ENCODE results near the gene LRP3. TPM values are rescaled to one million over a fixed set of nuclear protein-coding genes. Genes with fewer than 3 reads are reported as not detected.

Gene LRP3
- total RNA-seq, 1 experiment from 2014 or later = 29.0 TPM

- no peak overlapping the region for H3K4me2 ChIP-seq (ENCODE audit: low read length)
- H3K4me3 ChIP-seq (replicated peaks in 1 of 2; ENCODE audit: low read depth in 1 of 2, low read length in 2 of 2) = no peak overlapping the region
- no peak overlapping the region for H2AFZ ChIP-seq (ENCODE audit: low read depth, low read length, poor library complexity, severe bottlenecking)
- no peaks in the 10 kb centered on the region for H4K20me1 ChIP-seq (ENCODE audit: insufficient read depth)
- POLR2A ChIA-PET = no interaction called here
- no peaks in the 10 kb centered on the region for H3K9me2 ChIP-seq (ENCODE audit: insufficient read depth)
- H3K79me2 ChIP-seq (ENCODE audit: insufficient read depth, low read length) = no peaks in the 10 kb centered on the region
- ATAC-seq (peak; percentile 64), DNase-seq (ENCODE audit: low read depth, low spot score) (no peak)
- no TSS peak for BruUV-seq (replicated peaks)
- H3K36me3 ChIP-seq (ENCODE audit: control insufficient read depth in 1 of 2, insufficient read depth in 2 of 2, low read length in 2 of 2) = no peaks in the 10 kb centered on the region
- H3K9me3 ChIP-seq (ENCODE audit: control insufficient read depth in 1 of 2, insufficient read depth in 1 of 2, low read depth in 1 of 2, low read length in 2 of 2) = no peaks in the 10 kb centered on the region
- CTCF ChIA-PET = no interaction called here
- no peak overlapping the region for H3K27ac ChIP-seq (ENCODE audit: low read depth, low read length)
- RAD21 ChIA-PET (ENCODE audit: low non-redundant PET in 1 of 2, low total read pairs in 2 of 2, uncharacterized antibody in 2 of 2, unreplicated experiment in 2 of 2) = no interaction called here
- TF ChIP-seq CBX3 (IDR thresholded peaks at IDR 0.05; ENCODE audit: low read depth) (no peak), CTCF (IDR thresholded peaks at IDR 0.05 in 2 of 3, conservative IDR thresholded peaks at IDR 0.05 in 1 of 3; ENCODE audit: borderline replicate concordance in 1 of 3, insufficient read depth in 1 of 3, low read depth in 2 of 3, low read length in 2 of 3) (peak in 2 of 3 experiments; percentile 31 to 47; a peak in 3 of 6 replicates)
- H3K9ac ChIP-seq (ENCODE audit: low read length) = no peak overlapping the region
- intact Hi-C loops (cut with micrococcal nuclease) = no loop called here
- H3K27me3 ChIP-seq (ENCODE audit: insufficient read depth, low read length) = no peaks in the 10 kb centered on the region
- H3K4me1 ChIP-seq (ENCODE audit: control insufficient read depth in 1 of 2, insufficient read depth in 2 of 2, low read length in 2 of 2) = no peaks in the 10 kb centered on the region
These were observed 25.2 kb downstream of the LRP3 start for GRCh38 chr19:33219261-33219815.

GRCh38 chr19:33220115-33220514, 26.0 kb downstream of the LRP3 start:
- no peak for DNase-seq (ENCODE audit: low read depth, low spot score)
- RAD21 ChIA-PET (ENCODE audit: low non-redundant PET in 1 of 2, low total read pairs in 2 of 2, uncharacterized antibody in 2 of 2, unreplicated experiment in 2 of 2) = no interaction called here
- no peak overlapping the region for H2AFZ ChIP-seq (ENCODE audit: low read depth, low read length, poor library complexity, severe bottlenecking)
- H3K36me3 ChIP-seq (ENCODE audit: control insufficient read depth in 1 of 2, insufficient read depth in 2 of 2, low read length in 2 of 2) = no peaks in the 10 kb centered on the region
- H3K27ac ChIP-seq (ENCODE audit: low read depth, low read length) = no peak overlapping the region
- no peak overlapping the region for H3K4me3 ChIP-seq (replicated peaks in 1 of 2; ENCODE audit: low read depth in 1 of 2, low read length in 2 of 2)
- no TSS peak for BruUV-seq (replicated peaks)
- POLR2A ChIA-PET = no interaction called here
- no peak overlapping the region for H3K4me2 ChIP-seq (ENCODE audit: low read length)
- H3K79me2 ChIP-seq (ENCODE audit: insufficient read depth, low read length) = no peaks in the 10 kb centered on the region
- TF ChIP-seq POLR2A (IDR thresholded peaks at IDR 0.05; ENCODE audit: borderline replicate concordance, extremely low read depth, insufficient read depth, insufficient read length) (no peak), YY1 (IDR thresholded peaks at IDR 0.05; ENCODE audit: extremely low read depth, insufficient replicate concordance, low read depth, low read length) (no peak), EZH2phosphoT487 (IDR thresholded peaks at IDR 0.05; ENCODE audit: borderline replicate concordance) (no peak), REST (IDR thresholded peaks at IDR 0.05; ENCODE audit: low read depth) (no peak)
- H3K9ac ChIP-seq (ENCODE audit: low read length) = no peak overlapping the region
- no peaks in the 10 kb centered on the region for H4K20me1 ChIP-seq (ENCODE audit: insufficient read depth)
- no peaks in the 10 kb centered on the region for H3K9me2 ChIP-seq (ENCODE audit: insufficient read depth)
- H3K4me1 ChIP-seq (ENCODE audit: control insufficient read depth in 1 of 2, insufficient read depth in 2 of 2, low read length in 2 of 2) = no peaks in the 10 kb centered on the region
- intact Hi-C loops (cut with micrococcal nuclease) = no loop called here
- H3K9me3 ChIP-seq (ENCODE audit: control insufficient read depth in 1 of 2, insufficient read depth in 1 of 2, low read depth in 1 of 2, low read length in 2 of 2) = no peaks in the 10 kb centered on the region
- H3K27me3 ChIP-seq (ENCODE audit: insufficient read depth, low read length) = no peaks in the 10 kb centered on the region
- CTCF ChIA-PET = no interaction called here
- no peak for ATAC-seq

Measured in HCT116 (cell line).